Measurements from ENCODE around the gene VPS51. TPM values are rescaled to one million over a fixed set of nuclear protein-coding genes. Genes with fewer than 3 reads are reported as not detected.
A peak's percentile ranks its signal among the peaks of the same experiment; 100 is the strongest.

VPS51 gene
- total and polyA plus RNA-seq, 10 of the 15 experiments (the other 5 are each of a cell fraction or from before 2014, with no cell fraction given): 1.5 to 279 (median 53.2) TPM

GRCh38 chr11:65132988-65133700 lies 37.1 kb downstream of the VPS51 start:
- intact Hi-C loops (cut with micrococcal nuclease; ENCODE audit: unreplicated experiment) (loop anchor here (5.0 to 10.0 kb wide), 2 partner anchors 49 to 122 kb away; partner anchors contain the start of gene CAPN1), in situ Hi-C loops (cut with MboI) (no loop called here)
- H3K27ac ChIP-seq (ENCODE audit: control insufficient read depth, insufficient read depth): peak overlapping the region; percentile 99
- ChIA-PET RAD21 (ENCODE audit: unreplicated experiment) (interaction anchor here (0.5 to 0.9 kb wide), 2 partner anchors 49 to 794 kb away, joined by 3 read pairs; partner anchors contain the start of gene CAPN1), CTCF (interaction anchor here (0.7 to 6.7 kb wide), 3 partner anchors 12 to 47 kb away, joined by 3 to 40 read pairs (median 29); partner anchors contain the start of genes FAU, MRPL49 and TM7SF2), SMC1A (ENCODE audit: uncharacterized antibody, unreplicated experiment) (interaction anchor here (2.4 kb wide), 1 partner anchor 9 kb away, joined by 8 read pairs; no protein-coding TSS in a partner anchor), POLR2A (interaction anchor here (0.9 to 3.1 kb wide), 5 partner anchors 8 to 49 kb away, joined by 3 to 16 read pairs (median 3); partner anchors contain the start of genes FAU, MRPL49 and TM7SF2)
- FAIRE-seq (peak; percentile 57), ATAC-seq (peak; percentile 56), DNase-seq (ENCODE audit: low read depth, low spot score) (no peak)
- H4K20me1 ChIP-seq (ENCODE audit: control insufficient read depth, insufficient read depth): 0 out of 2 replicates have a peak, but pooled peaks cover 4% of the 10 kb centered on the region
- H3K27me3 ChIP-seq (replicated peaks in 1 of 2; ENCODE audit: control insufficient read depth in 2 of 2, insufficient read depth in 2 of 2, low read length in 1 of 2): no peaks in the 10 kb centered on the region
- H2AFZ ChIP-seq (ENCODE audit: control insufficient read depth, low read depth, low read length): peak overlapping the region; percentile 8; the same call in 1 of the 2 replicates
- peaks cover 15 to 27% of the 10 kb centered on the region in 2 experiments for H3K36me3 ChIP-seq (ENCODE audit: control insufficient read depth in 2 of 2, insufficient read depth in 2 of 2, low read length in 1 of 2)
- H3K9ac ChIP-seq (ENCODE audit: control insufficient read depth, insufficient read depth, low read length): peak overlapping the region; percentile 96
- peak overlapping the region; percentile 99 for H3K4me3 ChIP-seq
- WGBS (ENCODE audit: insufficient coverage, insufficient replicate concordance, low lambda C conversion rate, missing lambda C conversion rate): 2% methylated on average over 18 of the region's 18 CpGs
- peaks cover 21% of the 10 kb centered on the region for H3K4me1 ChIP-seq (ENCODE audit: control insufficient read depth, insufficient read depth, low read length)
- peak overlapping the region; percentile 98 for H3K4me2 ChIP-seq (ENCODE audit: control insufficient read depth, insufficient read depth)
- H3K79me2 ChIP-seq (ENCODE audit: control insufficient read depth, insufficient read depth, low read length): peaks cover 44% of the 10 kb centered on the region
- TSS peak; percentile 62 for BruUV-seq (replicated peaks)
- H3K9me3 ChIP-seq (replicated peaks; ENCODE audit: control insufficient read depth, insufficient read depth, low read length): no peaks in the 10 kb centered on the region
- TF ChIP-seq RCOR1 (conservative IDR thresholded peaks at IDR 0.05; ENCODE audit: low read depth, low read length) (no peak), POU2F2 (IDR thresholded peaks at IDR 0.05; ENCODE audit: borderline replicate concordance, low read depth, low read length) (no peak), SUZ12 (IDR thresholded peaks at IDR 0.05; ENCODE audit: unreplicated experiment) (no peak), STAT1 (conservative IDR thresholded peaks at IDR 0.05) (no peak), WRNIP1 (IDR thresholded peaks at IDR 0.05; ENCODE audit: borderline replicate concordance, low read depth, low read length) (no peak), YY1 (IDR thresholded peaks at IDR 0.05; ENCODE audit: low read depth, low read length) (peak; percentile 68), JUND (IDR thresholded peaks at IDR 0.05; ENCODE audit: low read depth, low read length) (no peak), RAD21 (IDR thresholded peaks at IDR 0.05; ENCODE audit: insufficient read depth, low read depth, low read length) (no peak), ZNF384 (IDR thresholded peaks at IDR 0.05; ENCODE audit: borderline replicate concordance, low read depth, low read length) (no peak), POLR2AphosphoS2 (IDR thresholded peaks at IDR 0.05; ENCODE audit: low read depth, low read length) (peak; percentile 58; the same call in 1 of the 2 replicates), MYB (IDR thresholded peaks at IDR 0.05; ENCODE audit: borderline replicate concordance, low read depth, low read length) (no peak), NKRF (conservative IDR thresholded peaks at IDR 0.05) (no peak), IRF5 (IDR thresholded peaks at IDR 0.05; ENCODE audit: borderline replicate concordance) (no peak), MTA2 (IDR thresholded peaks at IDR 0.05; ENCODE audit: low read depth) (no peak), ZNF274 (IDR thresholded peaks at IDR 0.05; ENCODE audit: insufficient read depth, insufficient read length) (no peak), RELA (IDR thresholded peaks at IDR 0.05; ENCODE audit: borderline replicate concordance, partially characterized antibody) (no peak), ELK1 (IDR thresholded peaks at IDR 0.05; ENCODE audit: low read depth, low read length) (no peak), RUNX3 (IDR thresholded peaks at IDR 0.05; ENCODE audit: low read length) (peak; percentile 15; the same call in 1 of the 2 replicates)

Measured in GM12878 (cell line).